Progenitor cell of endocrine pancreas (in vitro differentiated cells): ENCODE data around the gene CEP85. TPM values are rescaled to one million over a fixed set of nuclear protein-coding genes. Genes with fewer than 3 reads are reported as not detected.
A peak's percentile ranks its signal among the peaks of the same experiment; 100 is the strongest.

Source experiments
- DNase-seq: peaks from one replicate; pipeline ENCODE4 v3.0.0; 2021; ENCODE audit warnings: low spot score; ENCODE audit not compliant: unreplicated experiment
- H3K27ac Mint-ChIP-seq: 2 replicates; pipeline ENCODE4 v1.8.0; 2021; ENCODE audit warnings: mild to moderate bottlenecking, moderate library complexity, mixed read lengths
- H3K27me3 Mint-ChIP-seq: 2 replicates; pipeline ENCODE4 v1.8.0; 2021; ENCODE audit warnings: mixed read lengths
- H3K36me3 Mint-ChIP-seq: 2 replicates; pipeline ENCODE4 v1.8.0; 2022; ENCODE audit warnings: mixed read lengths; ENCODE audit not compliant: insufficient read depth
- H3K4me1 Mint-ChIP-seq: 2 replicates; pipeline ENCODE4 v1.8.0; 2021; ENCODE audit warnings: low read depth, mixed read lengths
- H3K4me3 Mint-ChIP-seq: 2 replicates; pipeline ENCODE4 v1.8.0; 2021; ENCODE audit warnings: low read depth, mild to moderate bottlenecking, moderate library complexity, mixed read lengths
- H3K9me3 Mint-ChIP-seq: 2 replicates; pipeline ENCODE4 v1.8.0; 2021; ENCODE audit warnings: low read depth, mixed read lengths
- total RNA-seq: library from RNA; stranded (reverse); gene quantifications from 2 replicates; pipeline ENCODE4 v1.2.1, GENCODE V29; 2021
- TF ChIP-seq, protein P1 (sequence below): fragments of 200-600 bp; sonication (generic); IDR thresholded peaks from one replicate; pipeline ENCODE4 v1.5.0; 2021; ENCODE audit warnings: antibody characterized with exemption, mild to moderate bottlenecking; ENCODE audit not compliant: unreplicated experiment

The CEP85 gene
- total RNA-seq, 1 donor from 2014 or later: 21.3 TPM

- no peak overlapping the region for H3K27ac Mint-ChIP-seq
- no peak for DNase-seq
- H3K36me3 Mint-ChIP-seq: peaks cover 12% of the 10 kb centered on the region
- peaks cover 7% of the 10 kb centered on the region for H3K4me1 Mint-ChIP-seq
- TF ChIP-seq, protein P1, sequence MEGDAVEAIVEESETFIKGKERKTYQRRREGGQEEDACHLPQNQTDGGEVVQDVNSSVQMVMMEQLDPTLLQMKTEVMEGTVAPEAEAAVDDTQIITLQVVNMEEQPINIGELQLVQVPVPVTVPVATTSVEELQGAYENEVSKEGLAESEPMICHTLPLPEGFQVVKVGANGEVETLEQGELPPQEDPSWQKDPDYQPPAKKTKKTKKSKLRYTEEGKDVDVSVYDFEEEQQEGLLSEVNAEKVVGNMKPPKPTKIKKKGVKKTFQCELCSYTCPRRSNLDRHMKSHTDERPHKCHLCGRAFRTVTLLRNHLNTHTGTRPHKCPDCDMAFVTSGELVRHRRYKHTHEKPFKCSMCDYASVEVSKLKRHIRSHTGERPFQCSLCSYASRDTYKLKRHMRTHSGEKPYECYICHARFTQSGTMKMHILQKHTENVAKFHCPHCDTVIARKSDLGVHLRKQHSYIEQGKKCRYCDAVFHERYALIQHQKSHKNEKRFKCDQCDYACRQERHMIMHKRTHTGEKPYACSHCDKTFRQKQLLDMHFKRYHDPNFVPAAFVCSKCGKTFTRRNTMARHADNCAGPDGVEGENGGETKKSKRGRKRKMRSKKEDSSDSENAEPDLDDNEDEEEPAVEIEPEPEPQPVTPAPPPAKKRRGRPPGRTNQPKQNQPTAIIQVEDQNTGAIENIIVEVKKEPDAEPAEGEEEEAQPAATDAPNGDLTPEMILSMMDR: no peak
- no peaks in the 10 kb centered on the region for H3K27me3 Mint-ChIP-seq
- no peak overlapping the region for H3K4me3 Mint-ChIP-seq
- no peaks in the 10 kb centered on the region for H3K9me3 Mint-ChIP-seq
Measured at GRCh38 chr1:26322042-26322331, 88.0 kb downstream of the CEP85 start.

GRCh38 chr1:26323382-26323781 is 89.4 kb downstream of the CEP85 start:
- Mint-ChIP-seq H3K4me1 (no peaks in the 10 kb centered on the region), H3K36me3 (peaks cover 12% of the 10 kb centered on the region), H3K27me3 (no peaks in the 10 kb centered on the region), H3K4me3 (no peak overlapping the region), H3K9me3 (no peaks in the 10 kb centered on the region), H3K27ac (no peak overlapping the region)
- TF ChIP-seq, protein P1: no peak
- no peak for DNase-seq

GRCh38 chr1:26324550-26324949 is 90.5 kb downstream of the CEP85 start:
- H3K4me3 Mint-ChIP-seq: no peak overlapping the region
- no peak for DNase-seq
- no peaks in the 10 kb centered on the region for H3K4me1 Mint-ChIP-seq
- no peaks in the 10 kb centered on the region for H3K27me3 Mint-ChIP-seq
- H3K27ac Mint-ChIP-seq: no peak overlapping the region
- peaks cover 12% of the 10 kb centered on the region for H3K36me3 Mint-ChIP-seq
- H3K9me3 Mint-ChIP-seq: no peaks in the 10 kb centered on the region
- TF ChIP-seq, protein P1: no peak

- no peak for DNase-seq
- no peak overlapping the region for H3K4me3 Mint-ChIP-seq
Measured at GRCh38 chr1:26327956-26328362, 94.0 kb downstream of the CEP85 start.

More at GRCh38 chr1:26327956-26328362, 94.0 kb downstream of the CEP85 start:
- TF ChIP-seq, protein P1: no peak
- Mint-ChIP-seq H3K9me3 (no peaks in the 10 kb centered on the region), H3K27ac (peak overlapping the region; percentile 69), H3K36me3 (peaks cover 5% of the 10 kb centered on the region), H3K27me3 (no peaks in the 10 kb centered on the region), H3K4me1 (no peaks in the 10 kb centered on the region)

Other genes with a start within 250 kb of the CEP85 start
- 12.8 and 14.5 TPM in 2 replicates for gene PAFAH2, start 236.1 kb upstream of the CEP85 start, total RNA-seq
- gene EXTL1, start 212.4 kb upstream of the CEP85 start, total RNA-seq: 3.6 and 4.1 TPM in 2 replicates
- 0.13 and 0.17 TPM in 2 replicates for gene SLC30A2, start 188.1 kb upstream of the CEP85 start, total RNA-seq
- gene TRIM63, start 166.6 kb upstream of the CEP85 start, total RNA-seq: not detected in 2 replicates
- 15.2 and 17.2 TPM in 2 replicates for gene PDIK1L, start 122.4 kb upstream of the CEP85 start, total RNA-seq
- 0.33 and 0.36 TPM in 2 replicates for gene FAM110D, start 75.1 kb upstream of the CEP85 start, total RNA-seq
- not detected in 2 replicates for gene C1orf232, start 65.2 kb upstream of the CEP85 start, total RNA-seq
- gene ZNF593, start 64.3 kb upstream of the CEP85 start, total RNA-seq: 28.9 and 32.1 TPM in 2 replicates
- gene ZNF593OS, start 62.4 kb upstream of the CEP85 start, total RNA-seq: not detected in 2 replicates
- gene CNKSR1, start 56.7 kb upstream of the CEP85 start, total RNA-seq: 52.0 and 52.1 TPM in 2 replicates
- not detected in 2 replicates for gene CATSPER4, start 43.6 kb upstream of the CEP85 start, total RNA-seq
- gene SH3BGRL3, start 45.9 kb downstream of the CEP85 start, total RNA-seq: 63.8 and 66.6 TPM in 2 replicates
- gene UBXN11, start 72.4 kb downstream of the CEP85 start, total RNA-seq: 47.8 and 48.9 TPM in 2 replicates
- 0.89 and 1.8 TPM in 2 replicates for gene CD52, start 83.8 kb downstream of the CEP85 start, total RNA-seq
- 13.8 and 19.3 TPM in 2 replicates for gene CRYBG2, start 119.9 kb downstream of the CEP85 start, total RNA-seq
- not detected in 2 replicates for gene ZNF683, start 138.6 kb downstream of the CEP85 start, total RNA-seq
- 80.2 and 87.8 TPM in 2 replicates for gene LIN28A, start 176.6 kb downstream of the CEP85 start, total RNA-seq
- 44.4 and 51.5 TPM in 2 replicates for gene DHDDS, start 198.1 kb downstream of the CEP85 start, total RNA-seq
- 444 and 446 TPM in 2 replicates for gene HMGN2, start 238.2 kb downstream of the CEP85 start, total RNA-seq